A204.1 (cell line): ENCODE measurements around the gene G6PC3.

Experiments used
- FAIRE-seq: peaks from 2 replicates; lab custom pipeline; 2012; peaks lifted over from hg19 to GRCh38; lab: Jason Lieb, UNC

The G6PC3 gene

DNA sequence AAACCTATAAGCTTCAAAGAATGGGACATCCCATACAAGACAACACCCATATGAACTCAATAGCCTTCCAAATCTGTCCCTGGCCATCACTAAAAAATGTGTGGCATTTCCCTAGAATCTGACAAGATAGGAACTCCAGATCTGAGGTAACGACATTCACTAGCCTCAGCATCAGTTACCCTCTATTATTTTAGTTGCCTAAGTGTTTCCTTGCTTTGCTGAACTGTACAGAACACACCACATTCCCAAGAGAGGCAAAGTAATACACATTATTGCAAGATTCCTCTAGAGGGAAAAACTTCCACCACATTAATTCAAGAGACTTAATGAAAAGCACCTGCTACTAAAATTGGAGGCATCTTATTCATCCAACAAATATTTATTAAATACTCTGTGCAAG, 9.1 kb upstream of the G6PC3 start:
- no peak for FAIRE-seq

DNA sequence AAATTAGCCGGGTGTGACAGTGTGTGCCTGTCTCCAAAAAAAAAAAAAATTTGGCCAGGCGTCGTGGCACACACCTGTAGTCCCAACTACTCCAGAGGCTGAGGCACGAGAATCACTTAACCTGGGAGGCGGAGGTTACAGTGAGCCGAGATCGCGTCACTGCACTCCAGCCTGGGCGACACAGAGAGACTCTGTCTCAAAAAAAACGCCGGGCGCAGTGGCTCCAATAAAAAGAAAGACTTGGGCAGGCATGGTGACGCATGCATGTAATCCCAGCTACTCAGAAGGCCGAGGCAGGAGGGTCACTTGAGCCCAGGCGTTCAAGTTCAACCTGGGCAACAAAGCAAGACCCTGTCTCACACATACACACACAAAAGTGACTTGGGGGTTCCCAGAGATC, 7.7 kb upstream of the G6PC3 start:
- no peak for FAIRE-seq

DNA sequence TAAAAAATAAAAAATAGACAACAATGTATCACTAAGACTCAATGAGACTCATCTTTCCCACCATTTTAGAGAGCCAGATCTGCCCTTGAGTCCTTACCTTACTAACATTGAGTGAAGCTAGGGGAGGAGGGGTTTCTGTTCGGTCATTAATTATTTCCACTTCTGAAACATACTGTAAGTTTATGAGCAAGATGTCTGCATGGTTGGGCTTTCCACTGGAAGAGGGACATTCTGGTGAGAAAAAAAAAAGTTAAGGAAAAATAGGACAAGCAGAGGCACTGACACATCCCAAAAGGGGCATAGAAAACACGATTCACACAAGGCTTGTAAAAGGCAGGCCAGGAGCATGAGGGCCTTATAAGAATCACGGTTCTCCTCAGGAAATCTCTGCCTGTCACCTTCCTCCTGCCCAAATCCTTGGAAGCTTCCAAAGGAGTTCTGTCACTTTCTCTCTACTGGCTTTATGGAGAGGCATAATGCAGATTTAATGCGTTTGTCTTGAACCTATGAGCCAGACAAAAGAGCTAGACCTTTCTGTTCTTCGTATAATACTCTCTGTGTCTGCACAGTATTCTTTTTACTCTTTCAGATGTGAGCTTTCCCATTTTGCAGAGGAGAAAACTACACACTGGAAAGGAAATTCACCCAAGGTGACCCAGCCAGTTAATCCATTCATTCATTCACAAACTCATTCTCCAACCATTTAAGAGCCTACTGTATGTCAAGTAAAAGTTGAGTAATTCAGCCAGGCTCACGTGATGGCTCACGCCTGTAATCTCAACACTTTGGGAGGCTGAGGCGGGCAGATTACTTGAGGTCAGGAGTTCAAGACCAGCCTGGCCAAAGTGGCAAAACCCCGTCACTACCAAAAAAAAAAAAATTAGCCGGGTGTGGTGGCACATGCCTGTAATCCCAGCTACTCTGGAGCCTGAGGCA, 6.6 kb upstream of the G6PC3 start:
- FAIRE-seq = no peak

DNA sequence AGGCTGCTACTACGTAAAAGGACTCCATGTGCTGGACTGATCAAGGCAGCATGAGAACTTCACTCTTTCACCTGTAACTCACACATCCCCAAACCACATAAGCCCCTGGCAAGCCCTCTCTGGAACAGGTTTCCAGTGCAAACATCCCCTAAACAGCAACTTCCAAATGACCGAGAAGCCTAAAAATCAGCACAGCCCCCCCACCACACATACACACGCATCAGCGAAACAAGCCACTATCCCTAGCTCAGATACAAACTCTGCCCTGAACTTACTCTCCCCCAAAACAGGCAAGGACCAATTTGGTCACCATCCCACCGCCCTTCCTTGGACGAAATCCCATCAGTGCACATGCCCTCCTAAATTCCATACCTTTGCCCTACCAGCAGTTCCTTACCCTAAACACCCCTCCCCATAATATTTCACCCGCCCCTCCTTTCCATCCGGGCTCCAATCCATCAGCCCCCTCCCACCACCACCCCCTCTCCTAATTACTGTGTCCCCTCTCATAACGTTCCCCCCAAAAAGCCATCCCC, 4.8 kb upstream of the G6PC3 start:
- FAIRE-seq = no peak

DNA sequence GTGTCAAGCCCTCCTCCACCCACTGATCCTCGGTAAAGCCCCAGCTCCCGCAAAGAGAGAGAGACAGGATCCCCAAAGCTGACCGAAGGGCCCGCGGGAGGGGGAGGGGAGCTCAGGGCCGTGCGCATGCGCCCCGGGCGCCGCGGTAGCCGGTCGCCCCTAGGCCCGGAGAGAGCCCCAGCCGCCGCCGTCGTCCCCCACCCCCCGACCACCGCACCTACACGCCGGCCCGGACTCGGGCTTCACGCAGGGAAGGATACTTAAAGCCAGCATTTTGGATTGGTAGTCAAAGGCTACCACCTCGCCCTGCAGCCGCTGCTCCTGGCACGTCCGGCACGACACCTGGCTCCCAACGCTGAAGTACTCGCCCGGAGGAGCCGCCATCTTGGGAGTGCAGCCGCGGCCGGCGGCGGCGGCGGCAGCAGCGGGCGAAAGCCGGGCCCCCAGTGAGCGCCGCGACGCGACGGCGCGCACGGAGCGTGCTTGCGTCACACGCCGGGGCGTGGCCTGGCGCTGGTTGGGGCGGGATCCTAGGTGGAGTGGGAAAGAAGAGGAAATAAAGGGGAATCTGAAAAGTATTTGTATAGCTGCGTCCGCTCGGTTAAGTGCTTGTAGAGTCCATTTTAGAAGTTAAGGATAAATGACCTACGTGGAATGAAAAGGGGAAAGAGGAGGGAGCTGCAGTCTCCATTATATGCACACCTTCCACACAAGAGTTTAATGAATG, 4.2 kb upstream of the G6PC3 start, which contains the start of gene LSM12:
Gene LSM12 (minus strand): TSS at position 468 of the 727 bp plus-strand sequence. CDS start 84 bp downstream, at position 384.
- no peak for FAIRE-seq

DNA sequence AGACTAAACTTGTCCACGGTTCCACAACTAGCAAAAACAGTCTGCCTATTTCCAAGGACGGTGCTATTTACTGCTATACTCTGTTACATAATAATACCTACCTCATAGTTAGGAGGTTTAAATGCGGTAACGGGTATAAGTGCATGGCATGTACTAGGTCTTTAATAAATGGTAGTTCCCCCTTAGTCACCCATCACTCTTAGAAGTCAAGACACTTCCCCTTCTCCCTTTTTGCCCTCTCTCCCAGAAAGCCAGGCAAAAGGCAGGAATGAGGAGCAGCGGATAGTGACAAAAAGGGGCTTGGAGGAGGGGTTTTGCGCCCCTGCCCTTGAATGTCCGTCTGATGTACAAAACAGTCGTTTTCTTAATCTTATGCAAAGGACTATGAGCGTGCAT, 3.0 kb upstream of the G6PC3 start:
- FAIRE-seq = no peak

DNA sequence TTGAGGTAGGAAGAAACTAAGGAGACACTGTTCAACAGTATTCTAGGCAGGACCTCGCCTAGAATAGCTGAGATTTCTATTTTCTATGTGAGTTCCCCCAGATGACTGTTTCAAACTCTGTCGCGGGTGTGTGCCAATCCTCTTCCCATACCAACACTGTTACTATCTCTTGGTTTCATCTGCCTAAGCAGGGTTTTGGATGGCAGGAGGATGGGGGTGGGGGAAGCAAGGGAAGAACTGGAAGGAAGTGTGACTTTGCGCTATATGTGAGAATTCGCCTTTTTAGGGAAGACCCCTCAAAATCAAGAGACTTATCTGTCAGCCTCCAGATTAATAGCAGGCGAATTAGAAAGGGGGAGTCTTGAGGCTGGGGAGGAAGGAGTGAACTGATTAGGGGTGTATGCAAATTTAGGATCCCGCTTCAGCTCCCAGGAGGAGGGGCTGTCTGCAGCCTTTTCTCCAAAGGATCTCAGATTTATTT, 521 bp upstream of the G6PC3 start:
- FAIRE-seq = no peak

DNA sequence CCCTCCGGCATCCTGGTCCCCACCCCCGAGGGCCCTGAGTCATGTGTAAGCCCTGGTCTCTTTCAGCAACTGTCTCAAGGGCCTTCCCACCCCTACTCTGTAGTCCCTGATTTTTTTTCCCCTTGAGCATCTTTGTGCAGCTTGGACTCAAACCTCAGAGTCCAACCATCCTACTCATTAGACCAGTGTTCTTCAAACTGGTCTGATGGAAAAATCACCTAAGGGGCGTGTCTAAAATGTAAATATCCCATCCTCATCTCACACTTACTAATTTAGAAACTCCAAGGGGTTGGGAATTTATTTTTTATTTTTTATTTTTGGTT, 624 bp downstream of the G6PC3 start:
- no peak for FAIRE-seq

DNA sequence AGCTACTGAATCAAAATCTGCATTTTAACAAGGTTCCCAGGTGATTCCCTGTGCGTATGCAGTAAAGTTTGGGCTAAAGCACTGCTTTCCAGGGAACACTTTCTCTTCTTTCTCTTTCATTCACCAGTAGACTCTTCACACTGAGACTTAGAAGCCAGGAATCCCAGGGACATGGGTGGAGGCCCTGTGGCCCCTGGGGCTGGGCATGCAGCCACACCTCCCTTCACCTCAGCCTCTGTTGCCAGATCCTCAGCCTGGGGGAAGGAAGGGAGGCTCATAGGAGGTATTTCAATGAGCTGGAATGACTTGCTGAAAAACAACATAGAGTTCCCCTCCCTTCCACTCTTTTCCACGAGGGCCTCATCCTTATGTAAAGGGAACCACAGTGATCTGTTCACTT, 1.2 kb downstream of the G6PC3 start:
- FAIRE-seq = no peak

DNA sequence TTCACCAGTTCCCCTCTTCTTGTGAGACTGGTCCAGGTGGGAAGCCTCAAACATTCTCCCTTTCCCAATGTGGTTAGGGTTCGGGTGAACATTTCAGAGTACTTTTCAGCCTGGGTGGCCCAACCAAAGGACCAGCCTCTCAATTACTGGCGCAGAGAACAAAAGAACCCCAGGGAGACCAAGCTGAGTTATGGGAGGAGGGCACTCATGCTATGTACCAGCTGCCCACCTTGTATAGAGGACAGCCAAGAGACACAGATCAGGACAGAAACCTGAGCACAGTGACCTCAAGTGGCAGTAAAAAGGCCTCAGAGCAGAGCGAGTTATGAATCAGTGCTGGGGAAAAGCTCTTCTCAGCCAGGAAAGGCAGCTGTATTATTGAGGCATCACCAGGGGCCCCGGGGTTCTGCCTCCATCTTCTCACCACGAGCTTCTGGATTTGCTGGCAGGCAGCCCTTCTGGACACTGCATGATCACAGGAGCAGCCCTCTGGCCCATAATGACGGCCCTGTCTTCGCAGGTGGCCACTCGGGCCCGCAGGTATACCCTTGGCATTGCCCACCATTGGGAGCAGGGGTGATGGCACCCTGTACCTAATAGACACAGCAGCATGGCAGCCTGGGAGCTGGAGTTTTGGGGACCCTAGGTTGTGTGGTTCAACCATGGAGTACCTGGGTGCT, 3.8 kb downstream of the G6PC3 start:
- FAIRE-seq = no peak

DNA sequence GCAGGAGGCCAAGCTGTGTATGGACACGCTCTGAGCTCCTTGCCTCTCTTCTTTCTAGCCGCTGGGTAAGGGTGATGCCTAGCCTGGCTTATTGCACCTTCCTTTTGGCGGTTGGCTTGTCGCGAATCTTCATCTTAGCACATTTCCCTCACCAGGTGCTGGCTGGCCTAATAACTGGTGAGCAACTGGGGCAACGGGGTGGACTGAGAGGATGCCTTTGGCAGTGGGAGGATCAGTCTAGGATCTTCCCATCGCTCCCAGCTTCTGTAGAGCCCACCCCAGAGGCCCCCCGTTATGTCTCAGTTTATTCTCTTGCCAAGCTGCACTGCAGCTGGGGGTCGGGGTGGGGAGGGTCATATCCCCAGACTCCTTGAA, 4.4 kb downstream of the G6PC3 start:
- no peak for FAIRE-seq

DNA sequence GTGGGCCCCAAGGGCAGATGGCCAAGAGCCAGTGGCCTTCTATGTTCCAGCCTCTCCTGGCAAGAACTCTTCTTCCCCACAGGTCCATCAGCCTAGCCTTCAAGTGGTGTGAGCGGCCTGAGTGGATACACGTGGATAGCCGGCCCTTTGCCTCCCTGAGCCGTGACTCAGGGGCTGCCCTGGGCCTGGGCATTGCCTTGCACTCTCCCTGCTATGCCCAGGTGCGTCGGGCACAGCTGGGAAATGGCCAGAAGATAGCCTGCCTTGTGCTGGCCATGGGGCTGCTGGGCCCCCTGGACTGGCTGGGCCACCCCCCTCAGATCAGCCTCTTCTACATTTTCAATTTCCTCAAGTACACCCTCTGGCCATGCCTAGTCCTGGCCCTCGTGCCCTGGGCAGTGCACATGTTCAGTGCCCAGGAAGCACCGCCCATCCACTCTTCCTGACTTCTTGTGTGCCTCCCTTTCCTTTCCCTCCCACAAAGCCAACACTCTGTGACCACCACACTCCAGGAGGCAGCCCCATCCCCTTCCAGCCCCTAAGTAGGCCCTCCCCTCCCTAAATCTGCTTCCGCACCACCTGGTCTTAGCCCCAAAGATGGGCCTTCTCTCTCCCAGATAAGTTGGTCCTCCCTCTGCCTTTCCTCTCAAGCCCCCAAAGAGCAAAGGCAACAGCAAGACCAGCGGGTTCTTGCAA, 5.2 kb downstream of the G6PC3 start:
- FAIRE-seq = no peak

DNA sequence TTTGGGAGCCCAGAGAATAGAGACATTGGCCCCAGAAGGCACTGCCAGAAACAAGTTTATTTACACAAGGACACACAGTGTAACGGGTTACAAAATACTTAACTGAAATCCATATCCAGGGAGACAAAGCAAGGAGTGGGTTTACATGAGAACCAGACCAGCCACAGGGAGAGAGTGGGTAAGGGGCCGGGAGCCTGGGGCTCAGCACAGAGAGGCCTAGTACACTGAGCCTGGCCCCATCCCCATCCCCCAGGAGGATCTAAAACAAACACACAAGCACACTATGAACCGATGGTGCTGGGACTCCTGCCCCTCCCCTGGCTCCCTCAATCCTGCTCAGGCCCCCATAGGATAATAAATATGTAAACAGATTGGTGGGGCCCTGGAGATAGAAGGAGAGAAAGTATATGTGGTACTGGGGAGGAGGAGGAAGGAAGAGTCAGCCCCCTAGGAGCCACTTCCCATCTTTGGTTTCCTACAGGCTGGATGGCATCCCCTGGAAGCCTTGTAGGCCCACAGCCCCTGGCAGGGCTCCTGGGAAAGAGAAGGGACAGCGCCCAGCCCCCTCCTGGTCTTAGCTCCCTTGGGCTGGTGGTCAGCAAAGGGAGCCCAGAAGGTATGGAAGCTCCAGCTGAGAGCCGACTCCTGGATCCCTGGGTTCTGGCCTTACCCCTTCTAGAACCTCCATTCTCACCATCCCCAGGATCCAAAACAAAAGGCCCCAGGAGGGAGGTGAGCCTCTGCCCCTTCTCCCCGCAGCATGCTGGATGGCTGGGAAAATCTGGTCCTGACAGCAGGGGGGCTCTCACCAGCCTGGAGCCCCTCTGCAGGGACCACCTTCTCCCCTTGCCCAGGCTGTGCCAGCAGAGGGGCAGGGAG, 6.4 kb downstream of the G6PC3 start:
- no peak for FAIRE-seq

DNA sequence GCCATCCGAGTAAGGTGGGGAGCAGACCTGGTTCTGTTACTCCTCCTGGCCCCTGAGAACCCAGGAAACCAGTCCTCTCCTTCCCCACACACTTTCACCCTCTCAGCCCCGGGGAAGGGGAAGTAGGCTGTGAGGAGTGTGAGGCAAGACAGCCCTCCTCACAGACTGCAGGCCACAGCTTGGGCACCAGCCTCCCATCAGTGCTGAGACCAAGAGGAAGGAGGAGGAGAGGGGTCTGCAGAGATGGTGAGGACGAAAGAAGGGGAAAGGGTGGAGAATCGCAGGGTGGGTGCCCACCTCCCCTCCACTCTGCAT, 7.0 kb downstream of the G6PC3 start:
- no peak for FAIRE-seq

DNA sequence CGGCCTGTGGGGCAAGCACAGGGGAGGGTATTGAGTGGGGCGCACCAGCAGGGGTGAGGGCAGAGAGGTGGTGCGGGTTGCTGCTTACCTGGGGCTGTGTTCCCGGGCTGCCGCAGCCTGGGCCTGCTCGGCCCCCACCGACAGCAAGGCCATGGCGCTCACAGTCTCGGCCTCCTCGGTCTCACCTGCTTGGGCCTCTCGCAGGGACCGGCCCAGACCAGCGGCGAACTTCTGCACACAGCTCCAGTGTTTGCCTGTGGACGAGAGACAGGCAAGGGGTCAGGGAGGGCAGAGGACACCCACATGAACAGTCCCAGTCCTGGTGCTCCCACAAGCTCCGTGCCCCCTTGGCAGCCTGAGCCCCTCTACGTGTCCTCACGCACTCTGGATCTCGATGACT, 7.9 kb downstream of the G6PC3 start:
- FAIRE-seq = no peak

DNA sequence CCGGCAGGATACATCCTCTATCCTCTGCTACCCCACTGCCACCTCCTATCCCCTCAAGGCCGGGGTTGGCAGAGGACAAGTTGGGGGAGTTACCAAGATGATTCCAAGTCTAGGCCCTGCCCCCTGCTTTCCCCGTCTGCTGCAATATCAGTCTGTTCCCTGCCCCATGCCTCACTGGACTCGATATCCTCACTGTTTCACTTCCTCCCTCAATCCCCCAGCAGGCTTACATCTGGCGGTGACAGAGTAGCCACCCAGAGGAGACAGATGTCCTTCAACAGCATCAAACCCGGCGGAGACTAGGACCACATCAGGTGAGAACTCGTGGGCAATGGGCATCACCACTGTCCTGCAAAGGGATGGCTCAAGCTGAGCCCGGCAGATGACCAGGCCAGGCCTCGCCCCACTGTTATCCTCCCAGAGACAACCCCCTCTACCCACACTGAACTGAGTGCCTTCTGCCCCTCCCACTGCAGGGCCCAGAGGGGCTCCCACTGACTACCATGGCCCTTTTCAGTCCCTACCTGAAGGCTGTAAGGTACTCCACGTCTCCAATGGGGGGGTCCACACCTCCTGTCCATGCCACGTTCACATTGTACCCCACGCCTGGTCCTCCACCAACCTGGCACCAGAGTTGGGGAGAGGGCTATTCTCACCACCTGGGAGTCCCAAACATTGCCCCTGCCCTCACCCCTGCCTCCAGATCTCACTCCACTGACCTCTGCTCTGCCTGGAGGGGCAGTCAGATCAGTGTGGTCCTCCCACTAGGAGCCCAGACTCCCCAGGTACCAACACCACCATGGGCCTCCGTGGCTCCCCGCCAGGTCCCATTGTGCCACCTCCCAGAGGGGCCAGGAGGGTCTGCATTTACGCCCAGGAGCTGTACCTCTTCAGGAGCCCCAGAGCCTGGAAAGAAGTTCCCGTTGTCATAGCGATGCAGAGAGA, 9.6 kb downstream of the G6PC3 start:
- FAIRE-seq = no peak

DNA sequence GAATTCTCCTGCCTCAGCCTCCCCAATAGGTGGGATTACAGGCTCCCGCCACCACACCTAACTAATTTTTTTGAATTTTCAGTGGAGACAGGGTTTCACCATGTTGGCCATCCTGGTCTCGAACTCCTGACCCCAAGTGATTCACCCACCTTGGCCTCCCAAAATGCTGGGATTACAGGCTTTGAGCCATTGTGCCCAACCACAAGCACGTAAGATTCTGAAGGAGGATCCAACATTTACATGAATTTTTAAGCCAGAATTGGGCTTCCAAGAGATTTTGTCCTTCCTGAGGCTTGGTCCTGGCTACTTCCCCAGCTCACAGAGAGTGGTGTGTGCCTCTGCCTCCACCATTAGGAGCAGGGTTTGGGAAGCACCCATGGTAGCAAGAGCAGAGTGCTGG, 11.1 kb downstream of the G6PC3 start:
- no peak for FAIRE-seq

DNA sequence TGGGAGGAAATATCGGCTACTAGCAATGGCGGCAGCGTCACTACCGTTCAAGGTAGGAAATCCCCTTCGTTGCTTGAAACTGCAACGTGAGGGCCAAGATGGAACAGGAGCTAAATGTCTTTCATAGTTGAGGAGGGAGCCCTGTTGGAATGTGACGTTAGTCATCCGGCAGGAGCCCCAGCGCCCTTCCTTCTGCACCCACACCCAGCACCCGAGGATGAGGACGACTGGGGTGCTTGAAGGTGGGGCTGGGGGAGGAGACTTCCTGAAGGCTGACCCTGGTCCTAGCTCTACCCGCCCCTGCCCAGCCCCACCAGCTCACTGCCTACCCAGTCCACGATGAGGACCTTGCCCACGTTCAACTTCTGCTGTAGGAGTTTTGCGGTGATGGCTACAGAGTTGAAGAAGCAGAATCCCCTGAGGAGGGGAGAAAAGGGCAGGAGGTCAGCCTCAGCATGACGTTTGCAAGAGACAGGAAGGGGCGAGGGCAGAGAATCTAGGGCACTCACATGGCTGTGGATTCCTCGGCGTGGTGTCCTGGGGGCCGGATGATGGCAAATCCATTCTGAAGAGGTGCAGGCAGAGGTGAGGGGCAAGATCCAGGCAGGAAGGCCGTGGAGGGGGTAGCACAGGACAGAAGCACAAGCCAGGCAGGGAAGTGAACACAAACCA, 11.9 kb downstream of the G6PC3 start:
- no peak for FAIRE-seq

DNA sequence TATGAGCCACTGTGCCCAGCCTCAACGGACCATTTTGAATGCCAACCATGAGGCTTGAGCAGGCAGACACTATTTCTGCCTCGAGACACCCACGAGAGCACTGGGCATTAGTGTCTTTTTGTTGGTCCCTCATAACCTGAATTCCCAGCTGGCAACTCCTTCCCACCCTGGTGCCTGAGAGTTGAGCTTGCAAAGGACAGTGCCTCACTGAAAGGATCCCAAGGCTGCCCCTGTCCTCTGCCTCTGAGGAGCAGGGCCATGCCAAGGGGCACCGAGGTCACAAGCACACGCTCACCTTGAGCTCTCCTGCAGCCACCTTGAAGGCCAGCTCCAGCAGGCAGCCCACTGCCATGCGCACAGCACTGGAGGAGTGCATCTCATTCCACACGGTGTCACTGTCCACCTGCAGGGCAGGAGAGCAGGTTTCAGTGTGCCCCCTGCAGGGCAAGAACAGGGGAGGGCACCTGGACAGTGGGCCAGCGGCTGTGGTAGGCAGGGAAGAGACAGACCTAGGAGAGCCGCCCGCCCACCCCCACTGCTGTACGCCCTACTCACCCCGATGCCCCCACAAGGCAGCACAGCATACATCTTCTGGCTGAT, 12.8 kb downstream of the G6PC3 start:
- FAIRE-seq = no peak
